ENCODE results near the gene NDUFS6.
A peak's percentile ranks its signal among the peaks of the same experiment; 100 is the strongest.

NDUFS6 gene

DNA sequence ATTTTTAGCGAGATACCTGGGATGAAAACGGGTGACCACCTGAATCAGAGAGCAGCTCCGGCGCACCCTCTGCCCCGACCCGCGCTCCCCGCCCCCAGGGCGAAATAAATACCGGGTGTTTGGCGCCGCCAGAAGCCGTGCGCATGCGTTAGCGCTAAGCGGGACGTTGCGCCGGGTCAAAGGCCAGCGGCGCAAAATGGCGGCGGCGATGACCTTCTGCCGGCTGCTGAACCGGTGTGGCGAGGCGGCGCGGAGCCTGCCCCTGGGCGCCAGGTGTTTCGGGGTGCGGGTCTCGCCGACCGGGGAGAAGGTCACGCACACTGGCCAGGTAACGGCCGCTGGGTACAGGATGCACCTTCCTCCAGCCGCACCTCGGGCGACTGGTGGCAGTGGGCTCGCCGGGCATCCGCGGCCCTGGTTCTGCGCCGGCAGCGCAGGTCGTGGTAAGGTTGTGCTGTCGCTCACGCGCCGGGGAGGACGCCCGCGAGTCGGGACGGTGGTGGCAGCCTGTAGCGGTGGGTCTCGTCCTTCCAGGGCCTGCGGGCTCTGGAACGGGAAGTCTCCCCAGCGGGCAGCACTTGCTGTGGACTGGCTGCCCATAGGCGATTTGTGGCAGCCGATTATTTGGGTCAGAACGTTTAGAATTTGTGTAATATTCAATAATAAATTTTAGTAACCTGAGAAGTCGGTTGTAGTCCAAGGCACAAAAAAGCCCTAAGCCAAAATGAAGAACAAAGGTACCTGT is at the start of gene NDUFS6:
Gene NDUFS6 (plus strand): TSS at position 186 of the 745 bp plus-strand sequence. CDS start 11 bp downstream, at position 197.
- peak; percentile 89 for DNase-seq

DNA sequence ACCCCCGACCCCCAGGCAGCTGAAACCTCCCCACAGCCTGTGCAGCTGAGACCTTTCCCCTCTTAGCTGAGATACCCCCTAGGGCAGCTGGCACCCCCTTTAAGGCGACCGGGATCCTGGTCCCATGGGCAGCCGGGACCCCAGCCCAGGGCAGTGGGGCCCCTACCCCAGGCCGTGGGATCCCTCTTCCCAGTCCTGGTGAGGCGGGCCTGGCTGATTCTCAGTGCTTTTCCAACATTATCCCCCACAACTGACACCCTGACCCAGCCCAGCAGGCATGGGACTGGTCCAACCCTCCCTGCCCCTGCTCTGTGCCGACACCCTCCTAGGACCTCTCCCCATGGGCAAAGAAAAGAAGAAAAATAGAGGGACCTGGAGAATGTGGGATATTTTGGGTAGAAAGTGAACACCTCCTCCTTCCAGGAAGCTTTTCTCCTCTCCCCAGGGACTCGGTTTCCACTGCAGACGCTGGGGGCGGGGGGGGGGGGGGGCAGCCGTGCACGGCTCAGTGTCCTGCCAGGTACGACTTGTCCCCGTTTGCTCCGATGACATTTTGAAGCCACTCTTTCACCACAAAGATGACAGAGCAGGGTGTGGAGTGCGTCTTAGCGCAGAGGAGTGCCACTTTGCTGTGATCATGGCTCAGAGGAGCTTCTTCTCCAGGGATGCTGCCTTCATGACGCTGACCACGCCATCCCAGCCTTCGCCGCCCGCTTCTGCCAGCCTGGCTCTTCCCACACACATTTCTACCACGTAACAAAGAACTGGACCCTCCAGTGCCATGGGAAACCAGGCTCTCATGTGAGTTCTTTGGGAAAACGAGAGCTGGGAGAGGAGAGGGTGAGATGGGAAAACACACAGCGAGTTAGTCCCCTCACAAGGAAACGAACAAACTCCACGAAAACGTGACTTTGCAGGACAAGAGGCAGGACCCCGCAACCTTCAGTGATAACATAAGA is 49.1 kb upstream of the NDUFS6 start:
- DNase-seq: no peak

GRCh38 chr5:1752881-1753280 is 48.3 kb upstream of the NDUFS6 start:
- DNase-seq: no peak

DNA sequence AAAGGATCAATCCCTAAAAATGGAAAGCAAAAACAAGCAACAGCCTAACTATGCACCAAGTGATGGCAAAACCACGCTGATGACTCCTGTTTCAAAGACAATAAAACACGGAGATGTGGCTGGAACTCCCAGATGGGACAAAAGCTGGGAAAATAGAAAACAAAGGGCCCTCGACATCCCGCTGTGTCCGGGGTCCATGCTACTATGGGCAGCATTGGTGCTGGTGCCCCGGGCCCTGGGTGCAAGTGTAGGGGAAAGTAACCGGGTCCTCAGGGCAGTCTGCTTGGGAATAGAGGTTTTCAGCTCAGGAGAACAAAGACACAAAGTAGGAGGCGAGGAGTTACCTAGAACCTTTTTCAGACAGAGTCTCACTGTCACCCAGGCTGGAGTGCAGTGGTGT is 47.7 kb upstream of the NDUFS6 start:
- no peak for DNase-seq

- no peak for DNase-seq
Observed at GRCh38 chr5:1754531-1755220, 46.5 kb upstream of the NDUFS6 start.

DNA sequence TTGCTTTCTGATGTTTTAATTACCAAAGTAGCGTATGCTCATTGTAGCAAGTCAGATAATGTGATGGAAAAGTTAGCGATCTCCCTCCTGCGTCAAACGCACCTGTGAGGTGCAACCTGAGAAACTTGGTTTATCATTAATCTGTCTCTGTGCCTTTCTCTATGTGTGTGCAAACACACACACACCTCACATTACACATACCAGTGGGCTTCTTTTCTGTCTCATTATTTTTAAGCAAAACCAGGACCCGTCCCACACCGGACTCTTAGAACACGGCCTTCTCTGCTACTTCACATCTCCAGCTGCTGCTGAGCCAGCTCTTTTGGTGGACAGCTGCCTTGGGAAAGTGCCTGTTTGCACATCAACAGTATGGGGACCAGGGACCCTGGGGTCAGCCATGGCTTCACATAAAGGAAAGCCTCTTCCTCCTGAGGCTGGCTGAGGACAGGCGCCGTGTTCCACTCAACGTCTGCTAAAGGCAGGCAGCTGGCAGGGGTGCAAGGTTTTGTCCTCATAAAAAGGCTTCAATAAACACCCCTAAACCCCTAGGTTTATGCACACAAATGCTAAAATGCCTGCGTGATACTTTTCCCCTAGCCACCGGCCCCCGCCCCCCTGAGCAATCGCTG is 45.8 kb upstream of the NDUFS6 start:
- DNase-seq: no peak

- no peak for DNase-seq
Observed at GRCh38 chr5:1756481-1756880, 44.7 kb upstream of the NDUFS6 start.

- no peak for DNase-seq
Observed at GRCh38 chr5:1757511-1757910, 43.7 kb upstream of the NDUFS6 start.

GRCh38 chr5:1758574-1758973 is 42.6 kb upstream of the NDUFS6 start:
- DNase-seq: no peak

GRCh38 chr5:1759378-1759970 is 41.7 kb upstream of the NDUFS6 start:
- DNase-seq: no peak

DNA sequence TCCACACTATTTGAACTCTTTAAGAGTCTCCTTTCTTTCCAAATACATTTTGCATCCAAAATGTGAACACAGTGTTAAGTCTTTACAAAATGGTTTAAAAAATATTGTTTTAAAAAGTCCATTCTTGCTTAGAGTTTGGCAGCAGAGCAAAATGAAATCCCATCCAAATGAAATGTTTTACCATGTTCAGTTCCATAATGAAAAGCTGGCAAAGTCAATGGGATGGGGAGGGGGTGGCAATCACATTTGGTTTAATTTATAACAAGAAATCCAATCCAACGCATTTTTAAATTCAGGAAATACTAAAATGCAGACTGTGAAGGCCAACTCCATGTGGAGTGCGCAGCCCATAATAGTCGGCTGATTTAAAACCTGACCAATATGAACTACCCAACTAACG is 41.0 kb upstream of the NDUFS6 start:
- DNase-seq: no peak

- no peak for DNase-seq
Observed at GRCh38 chr5:1760656-1761452, 40.4 kb upstream of the NDUFS6 start.

- no peak for DNase-seq
Observed at GRCh38 chr5:1761453-1761755, 39.8 kb upstream of the NDUFS6 start.

GRCh38 chr5:1762121-1762882 is 38.9 kb upstream of the NDUFS6 start:
- no peak for DNase-seq

GRCh38 chr5:1762883-1763547 is 38.2 kb upstream of the NDUFS6 start:
- DNase-seq: no peak

GRCh38 chr5:1763548-1763911 is 37.7 kb upstream of the NDUFS6 start:
- DNase-seq: peak; percentile 49

- DNase-seq: no peak
Observed at GRCh38 chr5:1763960-1764605, 37.1 kb upstream of the NDUFS6 start.

DNA sequence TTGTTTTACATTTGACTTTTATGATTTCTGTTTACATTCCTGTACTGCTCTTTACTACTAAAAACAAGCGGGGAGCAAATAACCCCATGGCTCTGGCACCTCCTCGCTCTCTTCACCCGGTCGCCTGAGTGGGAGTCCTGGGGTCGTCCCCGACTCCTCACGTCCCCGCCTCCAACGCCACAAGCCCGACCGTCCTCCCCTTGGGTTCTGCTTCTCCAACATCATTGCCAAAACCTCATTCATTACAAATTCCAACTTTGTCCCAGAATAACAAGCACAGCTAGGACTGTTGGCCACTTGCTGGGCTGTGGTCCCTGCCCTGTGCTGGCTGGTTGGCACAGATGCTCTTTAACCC is 36.6 kb upstream of the NDUFS6 start:
- no peak for DNase-seq

- no peak for DNase-seq
Observed at GRCh38 chr5:1765141-1765879, 35.9 kb upstream of the NDUFS6 start.
